Sigmoid colon (tissue), 7 donors: ENCODE data around the gene MITF. TPM values are rescaled to one million over a fixed set of nuclear protein-coding genes. Genes with fewer than 3 reads are reported as not detected.
A peak's percentile ranks its signal among the peaks of the same experiment; 100 is the strongest.
"Not testable (repeated sequence)": the region's sequence is repeated elsewhere in the genome, so short reads cannot be mapped to it uniquely, and the experiment has no call there.

ENCODE experiments used
- DNase-seq: peaks from one replicate; pipeline ENCODE4 v3.0.0-alpha.2; 2019
- H3K27ac ChIP-seq, 4 donors: fragments of 200-600 bp; sonication (generic); one replicate each; pipeline ENCODE4 v1.5.1; 2016 to 2019; ENCODE audit warnings: mild to moderate bottlenecking in 1 of 4
- H3K27me3 ChIP-seq, 3 donors: fragments of 200-600 bp; sonication (generic); one replicate each; pipeline ENCODE4 v1.5.1; 2019; ENCODE audit warnings: mild to moderate bottlenecking in 1 of 3
- H3K36me3 ChIP-seq, 4 donors: fragments of 200-600 bp; sonication (generic); one replicate each; pipeline ENCODE4 v1.5.1; 2016 to 2019
- H3K4me1 ChIP-seq, 4 donors: fragments of 200-600 bp; sonication (generic); one replicate each; pipeline ENCODE4 v1.5.1; 2017 to 2019
- H3K4me3 ChIP-seq, 4 donors: fragments of 200-600 bp; sonication (generic); one replicate each; pipeline ENCODE4 v1.5.1; 2017 to 2019; ENCODE audit warnings: mild to moderate bottlenecking in 2 of 4, moderate library complexity in 1 of 4
- H3K9me3 ChIP-seq, 4 donors: fragments of 200-600 bp in 3 of 4; sonication (generic) in 3 of 4; one replicate each; pipeline versions ENCODE4 v1.5.1 to v1.6.1; 2013 to 2019
- EP300 ChIP-seq, 4 donors: sonication (generic); formaldehyde crosslinking; IDR thresholded peaks; one replicate each; pipeline ENCODE4 v1.6.1; 2017; ENCODE audit warnings: antibody characterized with exemption in 4 of 4
- POLR2A ChIP-seq, 2 donors: fragments of 450-650 bp; IDR thresholded peaks; one replicate each; pipeline ENCODE4 v1.6.1; 2016; ENCODE audit warnings: antibody characterized with exemption in 2 of 2, mild to moderate bottlenecking in 2 of 2, moderate library complexity in 2 of 2
- POLR2AphosphoS5 ChIP-seq, 4 donors: sonication (generic); formaldehyde crosslinking; IDR thresholded peaks; one replicate each; pipeline ENCODE4 v1.6.1; 2017; ENCODE audit warnings: antibody characterized with exemption in 4 of 4
- WGBS, 2 donors: extraction: QIAGEN DNeasy Blood & Tissue Kit; methylation state at CpG; one replicate each; pipeline ENCODE4 v1.1.7; 2013; 5-methylcytosine and 5-hydroxymethylcytosine counted together
- intact Hi-C: fragments of 100-400 bp; cut with DNase I; formaldehyde crosslinking; loops from one replicate; pipeline ENCODE4 v1.15.1; 2023
- polyA plus RNA-seq, 3 donors: library from polyadenylated mRNA; stranded (reverse); fragments of 200-250 nt; gene quantifications; one replicate each; pipeline ENCODE4 v1.2.3, GENCODE V29; 2013
- total RNA-seq, 4 donors: library from RNA; depleted of rRNA; stranded (reverse); fragments of >200 nt; gene quantifications; one replicate each; pipeline ENCODE4 v1.1.0, GENCODE V29; 2016
- TF ChIP-seq, protein P1 (sequence below), 4 experiments: fragments of 450-650 bp in 3 of 4; fragments of 200-600 bp in 1 of 4; IDR thresholded peaks; one replicate each; pipeline ENCODE4 v1.5.1; 2016 to 2019; ENCODE audit warnings: antibody characterized with exemption in 4 of 4, mild to moderate bottlenecking in 3 of 4, moderate library complexity in 2 of 4
- donor health status: healthy with polysubstance abuse.
- donor health status: Bipolar disorder and iron deficiency.
- donor health status: healthy.

MITF gene
- total and polyA plus RNA-seq, 7 donors, result 2.1 to 73.2 (median 65.4) TPM

DNA sequence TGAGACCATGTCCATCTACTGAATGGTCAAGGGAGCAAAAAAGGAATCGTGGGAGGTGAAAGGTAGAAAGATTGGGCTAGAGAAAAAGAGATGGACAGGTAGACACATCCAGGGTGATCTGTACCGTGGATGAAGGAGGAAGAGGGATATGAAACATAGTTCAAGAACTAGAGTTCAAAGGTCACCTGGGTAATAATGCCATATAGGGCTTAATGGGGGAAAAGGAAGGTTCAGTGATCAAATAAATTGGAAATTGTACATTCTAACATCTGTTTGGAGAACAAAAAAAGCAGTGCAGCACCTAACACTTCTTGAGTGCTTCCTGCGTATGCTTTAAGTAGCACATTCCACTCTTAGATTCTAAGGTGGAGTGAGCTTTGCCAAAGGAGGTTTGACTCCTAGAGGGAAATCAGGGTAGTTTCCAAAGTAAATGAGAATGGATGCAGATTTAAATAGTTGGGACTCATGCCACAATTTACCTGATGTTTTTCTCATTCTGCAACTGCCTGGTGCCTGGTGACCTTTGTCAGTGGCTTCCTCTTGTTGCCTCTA lies 46.6 kb downstream of the MITF start:
- peak overlapping the region; percentile 58 to 86 (median 76) for H3K27ac ChIP-seq
- H3K4me3 ChIP-seq, result no peak overlapping the region
- no peaks in the 10 kb centered on the region for H3K36me3 ChIP-seq
- peaks cover 0 to 75% (median 60%) of the 10 kb centered on the region in 4 donors for H3K4me1 ChIP-seq
- no peak for DNase-seq
- H3K9me3 ChIP-seq, result no peaks in the 10 kb centered on the region
- WGBS, 2 donors, result 73 to 82% methylated on average over 3 of the region's 3 CpGs
- no peaks in the 10 kb centered on the region for H3K27me3 ChIP-seq
- TF ChIP-seq, protein P1, sequence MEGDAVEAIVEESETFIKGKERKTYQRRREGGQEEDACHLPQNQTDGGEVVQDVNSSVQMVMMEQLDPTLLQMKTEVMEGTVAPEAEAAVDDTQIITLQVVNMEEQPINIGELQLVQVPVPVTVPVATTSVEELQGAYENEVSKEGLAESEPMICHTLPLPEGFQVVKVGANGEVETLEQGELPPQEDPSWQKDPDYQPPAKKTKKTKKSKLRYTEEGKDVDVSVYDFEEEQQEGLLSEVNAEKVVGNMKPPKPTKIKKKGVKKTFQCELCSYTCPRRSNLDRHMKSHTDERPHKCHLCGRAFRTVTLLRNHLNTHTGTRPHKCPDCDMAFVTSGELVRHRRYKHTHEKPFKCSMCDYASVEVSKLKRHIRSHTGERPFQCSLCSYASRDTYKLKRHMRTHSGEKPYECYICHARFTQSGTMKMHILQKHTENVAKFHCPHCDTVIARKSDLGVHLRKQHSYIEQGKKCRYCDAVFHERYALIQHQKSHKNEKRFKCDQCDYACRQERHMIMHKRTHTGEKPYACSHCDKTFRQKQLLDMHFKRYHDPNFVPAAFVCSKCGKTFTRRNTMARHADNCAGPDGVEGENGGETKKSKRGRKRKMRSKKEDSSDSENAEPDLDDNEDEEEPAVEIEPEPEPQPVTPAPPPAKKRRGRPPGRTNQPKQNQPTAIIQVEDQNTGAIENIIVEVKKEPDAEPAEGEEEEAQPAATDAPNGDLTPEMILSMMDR (IDR thresholded peaks at IDR 0.05), result peak in 1 of 4 experiments; percentile 9
- no peak for TF ChIP-seq POLR2A (IDR thresholded peaks at IDR 0.05)
- TF ChIP-seq POLR2AphosphoS5 (IDR thresholded peaks at IDR 0.05), result no peak
- no peak for TF ChIP-seq EP300 (IDR thresholded peaks at IDR 0.05)
- intact Hi-C loops, result loop anchor here (2.0 kb wide), 1 partner anchor 41 kb away; no protein-coding TSS in a partner anchor

DNA sequence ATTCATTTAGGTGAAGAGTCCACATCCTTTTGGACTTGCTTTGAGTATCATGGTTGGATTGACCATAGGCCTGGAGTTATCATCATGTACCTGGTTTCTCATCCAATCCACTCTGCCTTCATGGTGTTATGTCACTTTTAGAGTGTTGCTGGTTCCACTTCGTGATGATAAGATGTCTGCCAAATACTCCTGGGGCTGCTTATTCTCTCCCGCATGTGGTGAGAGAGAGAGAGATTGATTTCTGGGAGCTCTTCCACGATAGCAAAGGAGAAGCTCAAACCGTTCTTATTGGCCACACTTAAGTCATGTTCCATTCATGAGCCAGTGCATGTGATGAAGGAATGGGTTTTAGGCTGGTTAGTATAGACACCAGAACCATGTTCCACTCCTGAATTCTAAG lies 47.6 kb downstream of the MITF start:
- Histone ChIP-seq H3K27me3 (no peaks in the 10 kb centered on the region), H3K27ac (peak overlapping the region; percentile 58 to 86 (median 76)), H3K4me3 (no peak overlapping the region), H3K36me3 (no peaks in the 10 kb centered on the region), H3K9me3 (no peaks in the 10 kb centered on the region), H3K4me1 (peaks cover 0 to 75% (median 63%) of the 10 kb centered on the region in 4 donors)
- 88 to 91% methylated on average over 4 of the region's 4 CpGs for WGBS, 2 donors
- no peak for DNase-seq
- intact Hi-C loops, result no loop called here
- TF ChIP-seq, protein P1 (IDR thresholded peaks at IDR 0.05), result no peak
- TF ChIP-seq POLR2AphosphoS5 (IDR thresholded peaks at IDR 0.05) (no peak), POLR2A (IDR thresholded peaks at IDR 0.05) (no peak), EP300 (IDR thresholded peaks at IDR 0.05) (no peak)

DNA sequence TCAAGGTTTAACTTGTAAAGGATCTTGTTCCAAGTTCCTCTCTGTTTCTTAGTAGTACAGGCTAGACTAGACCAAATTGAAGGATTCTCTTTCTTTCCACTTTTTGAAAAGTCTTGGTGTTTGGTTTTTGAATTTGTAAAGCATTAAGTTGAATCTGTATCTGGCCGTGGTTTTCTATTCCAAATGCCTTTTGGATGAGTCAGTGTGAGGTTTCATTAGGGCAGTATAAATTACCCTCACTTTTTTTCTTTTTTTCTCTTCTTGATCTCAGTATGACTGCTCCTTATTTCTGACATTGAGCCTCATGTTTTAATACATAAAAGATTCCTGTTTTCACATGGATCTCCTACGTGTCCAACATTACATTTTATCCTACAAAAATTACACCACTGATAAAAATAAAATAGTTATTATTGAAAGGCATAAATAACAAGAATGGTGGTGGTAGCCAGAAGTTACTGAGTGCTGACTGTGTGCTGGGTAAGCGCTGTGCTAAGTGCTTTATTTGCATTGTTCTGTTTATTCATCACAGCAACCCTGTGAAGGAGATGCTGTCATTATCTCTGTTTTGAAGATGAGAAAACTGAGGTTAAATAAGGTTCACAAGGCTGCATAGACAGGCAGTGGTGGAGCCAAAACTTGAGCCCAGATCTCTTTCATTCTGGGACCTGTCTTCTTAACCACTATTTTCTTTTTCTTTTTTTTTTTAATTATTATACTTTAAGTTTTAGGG lies 48.3 kb downstream of the MITF start:
- Histone ChIP-seq H3K9me3 (no peaks in the 10 kb centered on the region), H3K27ac (peak overlapping the region; percentile 58 to 86 (median 76)), H3K4me3 (no peak overlapping the region), H3K36me3 (no peaks in the 10 kb centered on the region), H3K27me3 (no peaks in the 10 kb centered on the region), H3K4me1 (peaks cover 0 to 75% (median 66%) of the 10 kb centered on the region in 4 donors)
- intact Hi-C loops, result no loop called here
- no peak for DNase-seq
- TF ChIP-seq, protein P1 (IDR thresholded peaks at IDR 0.05), result no peak
- WGBS, 2 donors, result 62 to 66% methylated on average over 3 of the region's 3 CpGs

DNA sequence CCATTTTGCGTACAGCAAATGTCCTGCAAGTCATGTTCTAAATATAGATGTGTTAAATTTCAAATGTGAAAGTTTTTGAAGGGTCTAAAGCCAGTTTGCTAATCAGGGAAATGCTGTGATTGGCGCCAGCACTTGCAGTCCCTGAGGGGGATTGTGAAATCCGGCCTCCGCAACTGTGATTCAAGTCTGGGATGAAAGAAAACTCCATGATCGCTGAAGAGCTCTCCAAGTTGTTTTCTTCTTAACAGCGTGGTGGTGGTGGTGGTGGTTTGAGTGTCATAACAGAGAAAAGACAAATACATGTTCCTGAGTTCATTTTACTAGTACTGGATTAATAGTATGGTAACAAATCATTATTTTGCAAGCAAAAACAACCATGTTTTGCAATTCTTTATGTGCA lies 51.8 kb downstream of the MITF start:
- H3K27me3 ChIP-seq, result no peaks in the 10 kb centered on the region
- WGBS, 2 donors, result 60 to 72% methylated on average over 6 of the region's 6 CpGs
- TF ChIP-seq POLR2AphosphoS5 (IDR thresholded peaks at IDR 0.05) (peak in 3 of 4 donors; percentile 12 to 30 (median 14)), EP300 (IDR thresholded peaks at IDR 0.05) (no peak)
- peaks cover 0 to 49% (median 42%) of the 10 kb centered on the region in 4 donors for H3K4me1 ChIP-seq
- peak overlapping the region in 3 of 4 donors; percentile 38 to 58 (median 52) for H3K27ac ChIP-seq
- intact Hi-C loops, result no loop called here
- H3K36me3 ChIP-seq, result no peaks in the 10 kb centered on the region
- DNase-seq, result peak; percentile 90
- H3K9me3 ChIP-seq, result no peaks in the 10 kb centered on the region
- H3K4me3 ChIP-seq, result no peak overlapping the region

DNA sequence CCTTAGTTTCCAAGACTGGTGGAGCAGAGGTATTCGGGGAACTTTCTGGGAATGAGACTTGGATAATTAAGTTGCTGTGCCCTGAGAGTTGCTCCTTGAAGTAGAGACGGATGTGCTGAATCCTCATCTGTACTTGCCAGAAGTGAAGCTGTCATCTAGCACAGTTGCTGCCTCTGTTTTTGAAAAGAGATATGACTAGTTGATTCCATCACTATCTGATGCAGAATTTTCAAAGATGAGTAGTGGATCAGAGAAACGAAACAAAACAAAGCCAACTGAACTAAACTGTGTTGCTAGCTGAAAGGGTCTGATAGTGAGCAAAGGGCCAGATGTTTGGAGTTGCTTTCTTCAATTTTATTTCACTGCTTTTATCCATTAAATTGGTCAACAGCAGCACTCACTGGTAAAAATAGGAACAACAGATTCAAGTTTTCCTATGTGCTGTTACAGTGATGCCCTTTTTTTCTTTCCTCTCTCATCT lies 52.7 kb downstream of the MITF start:
- Histone ChIP-seq H3K4me1 (peaks cover 0 to 46% (median 36%) of the 10 kb centered on the region in 4 donors), H3K9me3 (no peaks in the 10 kb centered on the region), H3K4me3 (no peak overlapping the region), H3K36me3 (no peaks in the 10 kb centered on the region), H3K27me3 (no peaks in the 10 kb centered on the region), H3K27ac (peak overlapping the region; percentile 13 to 58 (median 45))
- intact Hi-C loops, result loop anchor here (1.0 kb wide), 1 partner anchor 101 kb away; no protein-coding TSS in a partner anchor
- no peak for DNase-seq
- TF ChIP-seq POLR2A (IDR thresholded peaks at IDR 0.05) (no peak), POLR2AphosphoS5 (IDR thresholded peaks at IDR 0.05) (no peak), EP300 (IDR thresholded peaks at IDR 0.05) (no peak)
- TF ChIP-seq, protein P1 (IDR thresholded peaks at IDR 0.05), result peak; percentile 19 to 63 (median 48)
- whole genome bisulfite sequencing, 2 donors, result 38 to 60% methylated on average over 3 of the region's 3 CpGs

DNA sequence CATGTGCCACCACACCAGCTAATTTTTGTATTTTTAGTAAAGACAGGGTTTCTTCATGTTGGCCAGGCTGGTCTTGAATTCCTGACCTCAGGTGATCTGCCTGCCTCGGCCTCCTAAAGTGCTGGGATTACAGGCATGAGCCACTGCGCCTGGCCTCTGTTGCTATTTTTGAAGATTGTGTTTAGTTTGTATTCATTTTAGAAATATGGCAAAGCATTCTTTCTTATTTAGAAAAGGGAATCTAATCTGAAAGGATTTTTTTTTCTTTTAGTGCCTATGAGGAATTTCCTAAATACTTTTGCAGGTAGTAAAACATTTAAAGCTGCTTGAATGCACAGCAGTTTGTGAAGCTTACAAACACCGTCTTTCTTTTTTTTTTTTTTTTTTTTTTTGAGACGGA lies 56.9 kb downstream of the MITF start:
- H3K27me3 ChIP-seq, H3K27ac ChIP-seq, H3K4me3 ChIP-seq, DNase-seq, intact Hi-C loops, H3K9me3 ChIP-seq, H3K36me3 ChIP-seq: not testable (repeated sequence)
- H3K4me1 ChIP-seq, result peaks cover 0 to 35% (median 21%) of the 10 kb centered on the region in 4 donors
- 93 to 94% methylated on average over 3 to 4 of the region's 4 CpGs for WGBS, 2 donors
